ENCODE measurements around the gene THOC5. TPM values are rescaled to one million over a fixed set of nuclear protein-coding genes. Genes with fewer than 3 reads are reported as not detected.
A peak's percentile ranks its signal among the peaks of the same experiment; 100 is the strongest.

Gene THOC5
- total RNA-seq, 2 donors from 2014 or later: 61.1 to 89.7 TPM

- Histone ChIP-seq H3K4me1 (ENCODE audit: control insufficient read depth, insufficient read depth, low read length) (no peaks in the 10 kb centered on the region), H3K36me3 (ENCODE audit: control insufficient read depth, insufficient read depth, low read length) (no peaks in the 10 kb centered on the region), H3K9me3 (ENCODE audit: control insufficient read depth, low read length) (no peaks in the 10 kb centered on the region), H3K27me3 (ENCODE audit: control insufficient read depth, insufficient read depth, low read length, poor library complexity, severe bottlenecking) (peaks cover 62% of the 10 kb centered on the region), H3K4me3 (ENCODE audit: low read length) (no peak overlapping the region), H3K9ac (ENCODE audit: extremely low read depth, low read length, poor library complexity, severe bottlenecking) (no peak overlapping the region), H3K27ac (ENCODE audit: low read depth, low read length) (no peak overlapping the region)
- Mint-ChIP-seq H3K4me3 (peak overlapping the region; percentile 29), H3K36me3 (ENCODE audit: low read depth) (no peaks in the 10 kb centered on the region), H3K9me3 (peaks cover 9% of the 10 kb centered on the region), H3K27ac (no peak overlapping the region), H3K4me1 (peaks cover 16% of the 10 kb centered on the region), H3K27me3 (ENCODE audit: insufficient read depth) (peaks cover 68% of the 10 kb centered on the region)
- no peak for TF ChIP-seq CTCF (conservative IDR thresholded peaks at IDR 0.05)
- DNase-seq: peak; percentile 85
- 14 to 19% methylated on average over 6 to 21 of the region's 21 CpGs for WGBS, 2 experiments (ENCODE audit: insufficient coverage in 1 of 2, insufficient read length in 1 of 2)
Measured at GRCh38 chr22:29478326-29479276, 75.0 kb downstream of the THOC5 start.

- Histone ChIP-seq H3K36me3 (ENCODE audit: control insufficient read depth, insufficient read depth, low read length) (no peaks in the 10 kb centered on the region), H3K27ac (ENCODE audit: low read depth, low read length) (no peak overlapping the region), H3K9ac (ENCODE audit: extremely low read depth, low read length, poor library complexity, severe bottlenecking) (no peak overlapping the region), H3K4me3 (ENCODE audit: low read length) (no peak overlapping the region), H3K9me3 (ENCODE audit: control insufficient read depth, low read length) (no peaks in the 10 kb centered on the region), H3K4me1 (ENCODE audit: control insufficient read depth, insufficient read depth, low read length) (no peaks in the 10 kb centered on the region), H3K27me3 (ENCODE audit: control insufficient read depth, insufficient read depth, low read length, poor library complexity, severe bottlenecking) (peaks cover 62% of the 10 kb centered on the region)
- H3K4me3 Mint-ChIP-seq: peak overlapping the region; percentile 29
- peaks cover 9% of the 10 kb centered on the region for H3K9me3 Mint-ChIP-seq
- H3K36me3 Mint-ChIP-seq (ENCODE audit: low read depth): no peaks in the 10 kb centered on the region
- TF ChIP-seq CTCF (conservative IDR thresholded peaks at IDR 0.05): no peak
- peaks cover 69% of the 10 kb centered on the region for H3K27me3 Mint-ChIP-seq (ENCODE audit: insufficient read depth)
- DNase-seq: no peak
- H3K27ac Mint-ChIP-seq: no peak overlapping the region
- 17 to 25% methylated on average over 2 to 4 of the region's 4 CpGs for WGBS, 2 experiments (ENCODE audit: insufficient coverage in 1 of 2, insufficient read length in 1 of 2)
- H3K4me1 Mint-ChIP-seq: peaks cover 16% of the 10 kb centered on the region
Measured at GRCh38 chr22:29477723-29478318, 75.7 kb downstream of the THOC5 start.

DNA sequence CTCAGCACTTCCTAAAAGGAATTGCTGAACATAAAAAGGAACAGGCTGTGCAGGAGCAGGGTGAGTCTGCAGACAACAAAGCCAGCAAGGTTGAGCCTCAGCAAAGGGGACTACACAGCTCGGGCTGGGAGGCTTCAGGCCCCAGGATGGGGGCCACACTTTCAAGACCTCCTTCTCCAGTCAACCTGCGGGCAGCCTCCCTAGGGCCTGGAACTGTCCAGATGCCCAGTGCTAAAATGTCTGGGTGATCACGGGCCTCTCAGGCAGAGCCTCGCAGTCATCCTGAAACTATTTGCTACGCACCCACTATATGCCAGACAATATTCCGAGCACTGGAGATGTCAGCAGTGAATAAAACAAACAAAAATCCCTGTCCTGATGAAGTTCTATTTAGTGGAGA is 77.4 kb downstream of the THOC5 start:
- DNase-seq: peak; percentile 58

More for the DNA sequence above, 77.4 kb downstream of the THOC5 start:
- Mint-ChIP-seq H3K4me3 (no peak overlapping the region), H3K27ac (no peak overlapping the region), H3K36me3 (ENCODE audit: low read depth) (no peaks in the 10 kb centered on the region), H3K27me3 (ENCODE audit: insufficient read depth) (peaks cover 52% of the 10 kb centered on the region), H3K4me1 (peaks cover 5% of the 10 kb centered on the region), H3K9me3 (peaks cover 5% of the 10 kb centered on the region)
- Histone ChIP-seq H3K4me1 (ENCODE audit: control insufficient read depth, insufficient read depth, low read length) (no peaks in the 10 kb centered on the region), H3K27ac (ENCODE audit: low read depth, low read length) (no peak overlapping the region), H3K9me3 (ENCODE audit: control insufficient read depth, low read length) (no peaks in the 10 kb centered on the region), H3K9ac (ENCODE audit: extremely low read depth, low read length, poor library complexity, severe bottlenecking) (no peak overlapping the region), H3K36me3 (ENCODE audit: control insufficient read depth, insufficient read depth, low read length) (no peaks in the 10 kb centered on the region), H3K4me3 (ENCODE audit: low read length) (no peak overlapping the region), H3K27me3 (ENCODE audit: control insufficient read depth, insufficient read depth, low read length, poor library complexity, severe bottlenecking) (peaks cover 46% of the 10 kb centered on the region)
- no peak for TF ChIP-seq CTCF (conservative IDR thresholded peaks at IDR 0.05)
- 72 to 78% methylated on average over 4 to 6 of the region's 6 CpGs for WGBS, 2 experiments (ENCODE audit: insufficient coverage in 1 of 2, insufficient read length in 1 of 2)
